Panc1 (cell line): ENCODE results near the gene RFPL2. TPM values are rescaled to one million over a fixed set of nuclear protein-coding genes. Genes with fewer than 3 reads are reported as not detected.

Experiments used
- ATAC-seq: fragments of 200-7000 bp; cut with Tn5 transposase; 2 replicates; pipeline ENCODE4 v1.9.1; 2020; ENCODE audit warnings: mild to moderate bottlenecking, moderate library complexity
- BruUV-seq: library from RNA; stranded (reverse); fragments of 400-500 nt; replicated peaks from 2 replicates; lab custom pipeline; 2021; lab: Mats Ljungman, UMichigan
- CTCF ChIA-PET: fragments of 300-600 bp; sonication (Branson Sonifier 250); formaldehyde crosslinking; loops from one replicate; lab custom pipeline; 2022; ENCODE audit warnings: antibody characterized with exemption; lab: Charles Lee
- POLR2A ChIA-PET: fragments of 300-600 bp; sonication (Branson Sonifier 250); formaldehyde crosslinking; loops from one replicate; lab custom pipeline; 2022; ENCODE audit warnings: antibody characterized with exemption; lab: Charles Lee
- DNase-seq: peaks from one replicate; pipeline ENCODE4 v3.0.0-alpha.2; 2010; ENCODE audit warnings: low read depth, low spot score
- H3K27ac ChIP-seq: 2 replicates; pipeline ENCODE4 v1.5.1; 2011; ENCODE audit warnings: mild to moderate bottlenecking, low read length, inconsistent platforms
- H3K27me3 ChIP-seq: fragments of 200-500 bp; sonication (Bioruptor generic); 2 replicates; pipeline ENCODE4 v1.6.0; 2014; ENCODE audit warnings: low read length, inconsistent platforms; ENCODE audit not compliant: control insufficient read depth, insufficient read depth
- H3K36me3 ChIP-seq: fragments of 200-500 bp; sonication (Bioruptor generic); 2 replicates; pipeline ENCODE4 v1.5.1; 2014; ENCODE audit warnings: inconsistent platforms, mild to moderate bottlenecking, low read length, moderate library complexity; ENCODE audit not compliant: control insufficient read depth, insufficient read depth
- H3K4me1 ChIP-seq: 2 replicates; pipeline ENCODE4 v1.5.1; 2011; ENCODE audit warnings: inconsistent platforms, mild to moderate bottlenecking, low read length, moderate library complexity; ENCODE audit not compliant: control insufficient read depth, insufficient read depth
- H3K4me3 ChIP-seq, 2 experiments: 2 replicates each; pipeline ENCODE4 v1.5.1; 2011 to 2012; ENCODE audit warnings: low read depth in 2 of 2, low read length in 2 of 2, mild to moderate bottlenecking in 2 of 2, inconsistent platforms in 1 of 2, moderate library complexity in 1 of 2
- H3K9me3 ChIP-seq: fragments of 200-500 bp; sonication (Bioruptor generic); 2 replicates; pipeline ENCODE4 v1.5.1; 2014; ENCODE audit warnings: low read depth, mild to moderate bottlenecking, inconsistent platforms, low read length, moderate library complexity; ENCODE audit not compliant: control insufficient read depth, insufficient read depth
- CTCF ChIP-seq: fragments of 450-650 bp; IDR thresholded peaks from 2 replicates; pipeline ENCODE4 v1.5.1; 2017; ENCODE audit warnings: mild to moderate bottlenecking
- POLR2AphosphoS5 ChIP-seq: IDR thresholded peaks from 2 replicates; pipeline ENCODE4 v1.6.1; 2012; ENCODE audit warnings: mild to moderate bottlenecking, low read depth, low read length, moderate library complexity
- REST ChIP-seq, 2 experiments: IDR thresholded peaks; 2 replicates each; pipeline ENCODE4 v1.6.1; 2011 to 2012; ENCODE audit warnings: low read depth in 2 of 2, control low read depth in 1 of 2, low read length in 1 of 2, mild to moderate bottlenecking in 1 of 2, moderate library complexity in 1 of 2; ENCODE audit not compliant: insufficient read depth in 1 of 2
- SIN3A ChIP-seq: IDR thresholded peaks from 2 replicates; pipeline ENCODE4 v1.6.1; 2012; ENCODE audit warnings: low read depth, mild to moderate bottlenecking, low read length, moderate library complexity, borderline replicate concordance; ENCODE audit not compliant: insufficient read depth
- TCF7L2 ChIP-seq: IDR thresholded peaks from 2 replicates; pipeline ENCODE4 v1.6.1; 2011; ENCODE audit warnings: mild to moderate bottlenecking, low read depth, low read length, inconsistent platforms
- in situ Hi-C: cut with HindIII; loops from 2 replicates; pipeline ENCODE4 v1.10.0; 2016; ENCODE audit warnings: low sequenced_read_pairs, low pct_unique_long_range_greater_than_20kb
- intact Hi-C: fragments of 100-400 bp; cut with micrococcal nuclease; formaldehyde crosslinking; loops from one replicate; pipeline ENCODE4 v1.10.0; 2022; ENCODE audit not compliant: unreplicated experiment
- total RNA-seq: library from RNA; stranded (reverse); gene quantifications from one replicate; pipeline ENCODE4 v1.2.1, GENCODE V29; 2021; ENCODE audit not compliant: unreplicated experiment

The RFPL2 gene
- total RNA-seq, 1 experiment from 2014 or later, result not detected

GRCh38 chr22:32181043-32181442 lies 23.8 kb downstream of the RFPL2 start:
- in situ Hi-C loops (no loop called here), intact Hi-C loops (no loop called here)
- BruUV-seq, result no TSS peak
- no peaks in the 10 kb centered on the region for H3K4me1 ChIP-seq
- H3K36me3 ChIP-seq, result no peaks in the 10 kb centered on the region
- H3K27me3 ChIP-seq, result no peaks in the 10 kb centered on the region
- ATAC-seq (no peak), DNase-seq (no peak)
- ChIA-PET POLR2A (no interaction called here), CTCF (no interaction called here)
- TF ChIP-seq SIN3A, result no peak
- TF ChIP-seq POLR2AphosphoS5, result no peak
- TF ChIP-seq REST (IDR thresholded peaks at IDR 0.05; ENCODE audit: insufficient read depth in 1 of 2, low read depth in 2 of 2, low read length in 1 of 2), result no peak
- TF ChIP-seq TCF7L2, result no peak
- TF ChIP-seq CTCF, result no peak
- no peak overlapping the region for H3K27ac ChIP-seq
- H3K9me3 ChIP-seq, result no peaks in the 10 kb centered on the region
- no peak overlapping the region for H3K4me3 ChIP-seq

GRCh38 chr22:32177221-32177765 lies 27.6 kb downstream of the RFPL2 start:
- H3K4me3 ChIP-seq, result no peak overlapping the region
- H3K27ac ChIP-seq, result no peak overlapping the region
- no peaks in the 10 kb centered on the region for H3K36me3 ChIP-seq
- no TSS peak for BruUV-seq
- no peaks in the 10 kb centered on the region; the same call in 1 of the 2 replicates for H3K27me3 ChIP-seq
- DNase-seq, result no peak
- no peaks in the 10 kb centered on the region for H3K4me1 ChIP-seq
- ATAC-seq, result no peak
- H3K9me3 ChIP-seq, result no peaks in the 10 kb centered on the region
- ChIA-PET POLR2A (no interaction called here), CTCF (no interaction called here)
- no peak for TF ChIP-seq SIN3A
- TF ChIP-seq REST (IDR thresholded peaks at IDR 0.05; ENCODE audit: insufficient read depth in 1 of 2, low read depth in 2 of 2, low read length in 1 of 2), result peak; percentile 73 to 80
- intact Hi-C loops (no loop called here), in situ Hi-C loops (no loop called here)
